ENCODE results near the gene ARHGEF38.
A peak's percentile ranks its signal among the peaks of the same experiment; 100 is the strongest.
"Not testable (repeated sequence)": the region's sequence is repeated elsewhere in the genome, so short reads cannot be mapped to it uniquely, and the experiment has no call there.

ARHGEF38 gene

DNA sequence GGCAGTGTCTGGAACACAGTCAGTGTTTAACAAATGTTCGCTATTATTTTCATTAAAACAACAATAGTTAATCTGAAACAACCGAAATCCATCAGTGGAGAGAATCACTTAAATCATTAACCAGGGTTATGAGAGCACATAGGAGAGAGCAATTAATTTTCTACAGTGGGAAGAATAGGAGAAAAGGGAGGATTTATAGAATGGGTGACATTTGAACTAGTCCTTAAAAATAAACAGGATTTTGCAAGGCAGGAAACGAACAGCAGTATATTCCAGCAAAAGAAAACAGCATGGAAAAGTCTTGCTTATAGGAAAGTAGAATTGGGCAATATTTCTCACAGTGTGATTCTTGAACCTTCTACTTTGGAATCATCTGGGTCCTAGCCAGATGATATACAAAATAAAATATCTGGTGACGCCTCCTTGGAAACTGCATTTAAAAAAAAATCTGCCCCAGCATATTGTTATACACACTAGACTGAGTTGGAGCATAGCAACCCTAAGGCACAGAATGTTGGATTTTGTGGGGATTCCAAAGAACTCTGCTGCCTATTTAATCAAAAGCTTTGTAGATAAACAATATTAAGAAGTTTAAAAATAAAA, 100.0 kb downstream of the ARHGEF38 start:
- no peak for DNase-seq (ENCODE audit: low read depth in 2 of 2)

DNA sequence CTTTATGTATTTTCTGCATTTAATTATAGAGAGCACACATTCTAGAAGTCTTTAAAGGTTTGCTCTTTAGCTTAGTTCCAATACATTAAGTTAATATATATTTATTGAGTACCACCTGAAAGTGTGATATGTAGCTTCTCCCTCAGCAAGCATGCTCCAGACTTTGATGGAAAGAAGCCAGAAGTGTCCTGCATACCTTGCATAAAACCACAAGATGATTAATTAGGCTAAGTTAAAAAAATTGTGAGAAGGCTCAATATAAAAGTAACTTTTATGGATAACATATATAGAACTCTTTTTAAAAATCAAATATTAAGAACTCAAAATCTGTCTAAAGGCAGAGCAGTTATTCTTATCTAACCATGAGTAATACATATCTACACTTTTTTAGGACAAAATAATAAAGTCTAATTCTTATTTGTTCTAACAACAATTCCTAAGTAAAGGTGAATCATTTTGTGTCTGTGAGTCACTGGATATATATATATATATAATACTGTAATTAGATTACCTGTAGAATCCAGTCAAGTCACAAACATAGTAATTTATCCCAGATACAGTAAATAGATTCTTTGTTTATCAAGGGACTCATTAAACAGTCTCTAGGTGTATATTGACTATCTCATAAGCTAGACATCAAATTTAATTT, 104.8 kb downstream of the ARHGEF38 start:
- no peak for DNase-seq (ENCODE audit: low read depth in 2 of 2)

DNA sequence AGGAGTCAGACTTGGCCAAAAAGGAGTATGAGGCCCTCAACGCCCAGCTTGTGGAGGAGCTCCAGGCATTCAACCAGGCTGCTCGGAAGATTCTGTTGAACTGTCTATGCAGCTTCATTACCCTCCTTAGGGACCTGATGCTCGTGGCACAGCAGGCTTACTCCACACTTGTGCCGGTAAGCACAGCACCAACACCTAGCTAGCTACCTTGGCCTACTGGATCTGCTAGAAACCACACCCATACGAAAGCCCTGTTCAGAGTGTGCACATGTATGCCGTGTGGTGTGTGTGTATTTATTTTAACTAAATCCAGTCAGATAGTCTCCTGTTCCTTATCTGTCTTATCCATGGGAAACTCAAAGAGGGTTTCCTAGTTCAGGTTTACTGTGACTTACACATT, 106.8 kb downstream of the ARHGEF38 start:
- DNase-seq (ENCODE audit: low read depth in 2 of 2): no peak

DNA sequence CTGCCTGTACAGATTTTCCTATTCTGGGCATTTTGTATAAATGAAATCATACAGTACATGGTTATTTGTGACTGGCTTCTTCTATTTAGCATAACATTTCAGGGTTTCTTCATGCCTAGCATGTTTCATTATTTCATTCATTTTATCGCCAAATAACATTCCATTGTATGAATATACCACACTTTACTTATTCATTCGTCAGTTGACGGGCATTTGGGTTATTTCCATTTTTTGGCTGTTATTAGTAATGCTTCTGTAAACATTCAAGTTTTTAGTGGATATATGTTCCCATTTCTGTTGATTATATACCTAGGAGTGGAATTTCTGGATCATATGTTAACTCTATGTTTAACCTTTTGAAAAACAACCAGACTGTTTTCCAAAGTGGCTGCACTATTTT, 108.6 kb downstream of the ARHGEF38 start:
- no peak for DNase-seq (ENCODE audit: low read depth in 2 of 2)

DNA sequence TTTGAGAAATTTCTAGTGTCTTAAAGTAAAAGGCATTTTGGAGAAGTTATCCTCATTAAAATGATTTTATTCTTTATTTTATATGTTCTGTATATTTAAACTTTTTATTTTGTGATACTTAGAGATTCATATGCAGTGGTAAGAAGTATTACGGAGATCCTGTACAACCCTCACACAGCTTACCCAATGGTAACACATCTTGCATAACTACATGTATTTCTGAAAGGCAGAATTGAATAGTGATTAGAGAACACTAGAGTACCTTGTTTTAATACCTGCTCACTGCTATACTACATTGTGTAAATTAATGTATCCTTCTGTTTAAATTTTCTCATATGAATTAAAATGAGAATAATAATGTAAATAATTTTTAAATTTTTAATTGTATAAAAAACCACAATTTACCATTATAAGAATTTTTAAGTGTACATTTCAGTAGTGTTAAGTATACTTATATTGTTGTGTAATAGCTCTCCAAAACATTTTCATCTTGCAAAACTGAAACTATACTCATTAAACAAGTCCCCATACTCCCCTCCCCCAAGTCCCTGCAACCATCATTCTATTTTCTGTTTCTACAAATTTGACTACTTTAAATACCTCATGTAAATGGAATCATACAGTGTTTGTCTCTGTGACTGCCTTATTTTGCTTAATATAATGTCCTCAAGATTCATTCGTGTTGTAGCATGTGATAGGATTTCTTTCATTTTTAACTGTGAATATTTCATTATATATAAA, 110.7 kb downstream of the ARHGEF38 start:
- DNase-seq (ENCODE audit: low read depth in 2 of 2): no peak

DNA sequence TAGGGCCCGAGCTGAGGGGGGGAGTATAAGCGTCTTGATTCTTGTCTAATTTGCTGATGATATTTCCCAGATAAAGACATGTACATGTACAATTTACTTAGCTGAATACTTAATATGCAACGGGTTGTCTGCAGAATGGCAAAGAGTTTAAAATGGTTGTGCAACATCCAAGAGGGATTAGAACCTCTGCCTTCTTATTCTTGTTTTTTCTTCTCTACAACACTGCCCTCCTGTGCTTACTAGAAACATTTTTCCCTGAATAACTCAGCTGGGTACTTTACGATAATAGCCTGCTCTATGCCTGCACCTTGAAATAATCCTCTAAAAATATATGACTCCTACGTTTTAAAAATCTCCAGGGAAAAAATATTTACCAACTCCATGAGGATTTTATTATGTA, 114.3 kb downstream of the ARHGEF38 start:
- no peak for DNase-seq (ENCODE audit: low read depth in 2 of 2)

DNA sequence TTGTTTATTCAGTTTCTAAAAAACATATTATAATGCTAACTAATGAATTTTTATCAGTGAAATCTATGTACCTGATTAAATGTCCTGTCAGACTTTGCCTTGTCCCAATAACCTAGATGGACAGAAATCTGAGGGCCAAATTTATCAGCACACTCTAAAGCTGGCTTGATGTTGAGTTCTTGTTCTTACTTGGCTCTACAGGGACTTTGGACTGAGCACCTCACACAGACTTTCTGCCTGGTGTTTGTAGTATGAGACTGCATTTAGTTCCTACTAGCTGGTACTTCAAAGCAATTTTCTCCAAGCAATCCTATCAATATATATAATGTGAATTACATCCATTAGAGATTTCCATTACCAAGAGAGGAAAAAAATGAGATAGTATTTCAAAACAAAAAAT, 118.3 kb downstream of the ARHGEF38 start:
- no peak for DNase-seq (ENCODE audit: low read depth in 2 of 2)

DNA sequence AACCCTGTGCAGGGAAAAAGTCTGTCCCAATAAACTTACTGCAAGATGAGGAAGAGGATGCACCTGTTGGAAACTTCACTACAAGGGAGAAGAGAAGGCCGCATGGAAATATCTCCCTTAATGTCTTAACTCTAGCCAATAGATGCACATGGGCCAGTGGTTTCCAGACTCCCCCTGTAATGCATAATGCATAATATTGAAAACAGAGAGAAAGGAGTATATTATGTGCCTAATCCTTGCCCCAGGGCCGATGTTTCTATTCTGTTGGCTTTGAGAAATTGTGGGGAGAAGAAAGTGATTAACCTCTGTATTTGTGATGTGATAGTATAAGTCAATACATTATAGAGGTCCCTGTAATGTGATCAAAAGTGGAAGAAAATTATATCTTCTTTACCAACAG, 118.9 kb downstream of the ARHGEF38 start:
- no peak for DNase-seq (ENCODE audit: low read depth in 2 of 2)

DNA sequence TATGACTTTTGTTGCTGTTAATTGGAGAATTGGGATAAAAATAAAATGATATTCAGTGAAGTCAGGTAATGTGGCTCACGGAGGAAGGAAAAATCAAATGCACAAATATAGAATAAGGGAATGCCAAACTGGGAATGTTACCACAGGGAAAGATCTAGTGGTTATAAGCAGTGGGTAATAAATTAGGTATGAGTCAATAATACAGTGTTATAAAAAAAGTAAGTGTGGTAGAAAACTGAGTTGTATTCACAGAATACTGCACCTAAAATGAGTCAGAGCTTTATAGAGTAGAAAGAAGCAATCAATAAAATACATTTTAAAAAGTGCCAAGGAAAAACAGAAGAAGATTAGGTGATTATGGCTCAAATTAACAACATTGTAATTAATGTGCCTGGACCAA, 121.6 kb downstream of the ARHGEF38 start:
- no peak for DNase-seq (ENCODE audit: low read depth in 2 of 2)

DNA sequence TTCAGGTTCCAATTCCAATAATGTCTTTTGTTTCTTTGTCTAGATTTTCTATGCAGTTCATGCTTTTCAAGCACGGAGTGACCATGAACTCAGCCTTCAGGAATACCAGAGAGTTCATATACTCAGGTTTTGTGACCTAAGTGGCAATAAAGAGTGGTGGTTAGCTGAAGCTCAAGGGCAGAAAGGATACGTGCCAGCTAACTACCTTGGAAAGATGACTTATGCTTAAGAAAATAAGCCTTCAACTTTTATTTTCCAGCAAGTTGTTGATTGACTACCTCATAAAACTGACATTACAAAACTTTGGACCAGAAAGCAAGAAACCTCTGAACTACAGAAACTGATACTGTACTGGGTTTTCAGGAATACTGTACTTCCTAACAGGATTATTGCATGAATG, 125.3 kb downstream of the ARHGEF38 start:
- DNase-seq (ENCODE audit: low read depth in 2 of 2): no peak

DNA sequence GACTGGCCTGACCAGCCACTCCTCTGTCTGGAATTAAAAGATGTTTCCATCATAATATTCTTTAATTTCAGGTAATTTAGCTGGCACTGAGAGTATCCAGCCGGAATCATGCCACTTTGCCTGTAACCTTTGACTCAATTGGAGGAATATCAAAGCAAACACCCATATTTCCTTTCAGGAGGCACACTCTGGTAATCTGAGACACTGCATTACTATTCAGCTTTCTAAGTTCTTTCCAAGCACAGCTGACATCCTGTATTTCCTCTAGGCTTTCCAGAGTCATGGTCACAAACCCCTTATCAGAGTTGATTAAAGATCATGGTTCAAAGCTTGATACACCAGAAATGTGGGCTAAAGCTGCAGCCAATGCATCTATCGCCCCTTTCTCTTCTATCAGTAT, 126.8 kb downstream of the ARHGEF38 start:
- no peak for DNase-seq (ENCODE audit: low read depth in 2 of 2)

DNA sequence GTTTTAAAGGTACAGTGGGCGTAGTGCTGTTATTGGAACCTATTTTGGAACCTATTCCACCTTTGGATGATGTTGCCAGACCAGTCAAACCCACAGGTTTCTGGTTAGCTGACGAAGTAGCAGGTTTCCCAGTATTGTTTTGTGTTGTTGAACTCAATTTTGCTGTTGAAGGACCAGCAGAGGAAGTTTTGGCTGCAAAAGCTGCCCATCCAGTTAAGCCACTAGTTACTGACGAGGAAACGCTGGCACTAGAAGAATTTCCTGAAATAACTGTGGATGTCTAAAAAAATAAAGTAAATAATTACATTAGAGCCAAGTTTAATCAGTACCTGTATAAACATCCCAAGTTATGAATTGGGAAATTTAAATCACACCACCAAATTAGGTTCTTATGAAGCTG, 130.6 kb downstream of the ARHGEF38 start:
- DNase-seq (ENCODE audit: low read depth in 2 of 2): no peak

DNA sequence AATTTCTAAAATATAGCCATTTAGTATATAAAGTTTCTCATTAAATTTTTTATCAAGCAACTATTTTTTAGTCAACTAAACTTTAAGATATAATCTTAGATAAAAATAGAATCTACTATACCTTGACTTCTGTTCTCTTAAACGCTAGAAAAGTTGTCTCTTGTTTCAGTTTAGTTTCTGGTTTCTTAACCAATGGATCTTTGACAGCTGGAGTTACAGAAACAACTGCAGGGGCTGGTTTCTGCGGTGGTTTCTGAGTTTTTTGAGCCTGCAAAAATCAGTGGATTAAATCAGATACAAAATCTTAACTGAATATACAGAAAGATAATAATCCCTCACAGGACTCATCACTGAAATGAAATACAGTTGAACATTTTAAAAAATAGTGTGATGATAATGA, 134.2 kb downstream of the ARHGEF38 start:
- no peak for DNase-seq (ENCODE audit: low read depth in 2 of 2)

DNA sequence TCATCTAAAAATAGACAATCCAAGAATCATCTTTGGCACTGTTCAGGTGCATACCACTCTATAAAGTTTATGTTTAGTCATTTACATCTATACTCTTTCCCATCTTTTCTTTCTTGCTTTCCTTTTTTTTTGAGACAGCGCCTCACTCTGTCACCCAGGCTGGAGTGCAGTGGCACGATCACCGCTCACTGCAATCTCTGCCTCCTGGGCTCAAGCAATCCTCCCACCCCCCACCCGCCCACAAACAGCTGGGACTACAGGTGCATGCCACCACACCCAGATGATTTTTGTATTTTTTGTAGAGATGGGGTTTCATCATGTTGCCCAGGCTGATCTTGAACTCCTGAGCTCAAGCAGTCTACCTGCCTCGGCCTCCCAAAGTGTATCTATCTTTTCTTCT, 142.4 kb downstream of the ARHGEF38 start:
- not testable (repeated sequence) for DNase-seq (ENCODE audit: low read depth in 2 of 2)

DNA sequence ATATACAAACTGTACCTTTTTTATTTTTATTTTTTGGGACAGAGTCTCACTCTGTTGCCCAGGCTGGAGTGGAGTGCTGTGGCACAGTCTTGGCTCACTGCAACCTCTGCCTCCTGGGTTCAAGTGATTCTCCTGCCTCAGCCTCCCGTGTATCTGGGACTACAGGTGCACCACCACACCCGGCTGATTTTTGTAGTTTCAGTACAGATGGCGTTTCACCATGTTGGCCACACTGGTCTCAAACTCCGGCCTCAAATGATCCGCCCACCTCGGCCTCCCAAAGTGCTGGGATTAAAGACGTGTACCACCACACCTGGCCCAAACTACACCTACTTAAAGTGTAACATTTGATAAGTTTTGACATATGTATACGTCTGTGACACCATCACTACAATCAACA, 143.4 kb downstream of the ARHGEF38 start:
- DNase-seq (ENCODE audit: low read depth in 2 of 2): not testable (repeated sequence)

DNA sequence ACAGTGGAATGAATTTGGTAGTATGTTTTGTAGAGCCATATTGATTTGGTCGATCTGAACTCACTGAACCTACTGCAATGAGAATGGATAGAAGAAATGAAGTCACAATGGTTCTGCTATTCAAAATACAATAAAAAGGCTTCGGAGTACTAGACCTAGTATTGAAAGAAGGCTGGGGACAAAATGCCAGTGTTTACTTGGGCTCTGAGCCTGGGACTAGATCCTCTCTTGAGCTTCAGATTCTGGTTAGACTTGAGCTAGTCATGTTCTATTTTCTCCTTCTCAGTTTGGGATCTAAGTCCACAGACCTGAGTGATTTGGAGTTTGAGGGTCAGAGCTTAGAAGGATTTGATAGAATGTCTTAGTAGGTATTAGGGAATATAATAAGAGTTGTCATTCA, 146.2 kb downstream of the ARHGEF38 start:
- no peak for DNase-seq (ENCODE audit: low read depth in 2 of 2)

DNA sequence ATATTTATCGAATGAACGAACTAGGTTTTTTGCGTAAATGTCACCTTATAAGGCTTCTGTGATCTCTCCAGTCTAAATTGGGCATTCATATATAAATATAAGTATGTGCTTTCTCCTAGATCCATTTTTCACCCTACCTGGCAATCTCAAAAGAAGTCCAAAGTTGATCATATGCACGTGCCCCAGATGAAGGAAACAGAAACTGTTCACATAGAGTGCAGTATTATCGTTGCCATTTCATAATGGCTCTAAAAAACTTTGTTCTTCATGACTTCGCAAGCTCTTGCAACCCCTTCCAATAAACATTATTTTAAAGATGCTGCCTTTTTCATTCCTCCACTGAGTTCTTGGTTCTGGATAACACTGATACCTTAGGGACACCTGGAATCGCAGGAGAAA, 155.4 kb downstream of the ARHGEF38 start:
- DNase-seq (ENCODE audit: low read depth in 2 of 2): no peak

DNA sequence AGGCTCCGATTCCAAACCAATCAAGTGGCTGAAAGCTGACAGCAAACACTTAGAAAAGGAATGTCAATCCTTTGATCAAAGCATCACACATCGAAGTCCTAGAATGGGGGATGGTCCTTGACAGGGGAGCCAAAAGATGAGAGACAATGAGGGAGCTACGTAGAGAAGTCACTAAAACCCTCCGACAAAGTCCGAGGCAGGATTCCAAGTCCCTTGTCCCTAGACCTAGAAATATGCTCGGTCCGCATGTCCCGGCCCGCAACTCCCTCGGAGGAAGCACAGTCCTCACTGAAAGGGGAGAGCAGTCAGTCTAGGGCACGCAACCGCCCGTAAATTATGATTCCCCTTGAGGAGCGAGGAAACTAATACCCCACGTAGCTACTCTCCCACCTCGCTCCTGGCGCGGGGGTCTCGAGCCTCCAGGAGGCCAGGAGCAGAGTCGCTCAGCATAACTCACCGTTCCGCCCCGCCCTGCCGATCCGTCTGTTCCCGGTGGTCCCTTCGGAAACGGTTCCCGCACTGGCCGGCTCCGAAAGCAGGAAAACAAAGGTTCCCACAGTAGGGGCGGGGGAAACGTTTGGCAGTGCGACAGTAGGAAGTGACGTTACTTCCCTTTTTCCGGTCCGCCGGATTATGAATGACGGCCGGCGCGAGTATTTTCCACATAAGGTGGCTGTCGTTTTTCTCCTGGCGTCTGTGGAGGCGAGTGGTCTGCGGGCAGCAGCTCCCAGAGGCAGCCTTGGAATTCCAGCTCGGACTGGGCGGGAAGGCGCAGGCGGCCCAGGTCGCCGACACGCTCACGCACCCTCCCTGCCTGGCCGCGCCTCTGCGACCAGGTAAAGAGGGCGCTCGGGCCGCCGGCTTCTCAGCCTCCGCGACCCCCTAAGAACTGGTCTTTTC, 156.0 kb downstream of the ARHGEF38 start, which contains the start of the genes GSTCD and INTS12:
GSTCD (plus strand) TSS at position 604 of the 900 bp plus-strand sequence. CDS start 8,830 bp downstream, outside the sequence.
INTS12 (minus strand) TSS at position 509 of the 900 bp plus-strand sequence. CDS start 8,684 bp downstream, outside the sequence.
- peak; percentile 59 to 75 for DNase-seq (ENCODE audit: low read depth in 2 of 2)

DNA sequence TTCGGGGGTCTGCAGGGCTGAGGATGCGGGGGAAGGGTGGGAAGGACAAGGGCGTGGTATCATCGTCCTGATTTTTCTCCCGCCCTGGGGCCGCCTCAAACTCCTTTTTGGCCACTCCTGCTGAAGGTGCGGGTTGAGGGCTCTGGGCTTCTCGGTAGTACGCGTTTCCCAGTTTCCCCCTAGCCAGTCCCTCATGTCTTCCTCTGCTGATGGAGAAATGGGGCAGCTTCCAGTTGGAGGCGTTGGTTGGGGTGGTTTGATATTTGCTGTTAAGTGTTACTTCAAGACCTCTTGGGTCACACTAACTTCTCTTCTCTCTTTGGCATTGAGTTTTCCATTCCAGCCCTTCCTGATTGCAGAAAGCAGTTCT, 156.6 kb downstream of the ARHGEF38 start:
- DNase-seq (ENCODE audit: low read depth in 2 of 2): no peak

DNA sequence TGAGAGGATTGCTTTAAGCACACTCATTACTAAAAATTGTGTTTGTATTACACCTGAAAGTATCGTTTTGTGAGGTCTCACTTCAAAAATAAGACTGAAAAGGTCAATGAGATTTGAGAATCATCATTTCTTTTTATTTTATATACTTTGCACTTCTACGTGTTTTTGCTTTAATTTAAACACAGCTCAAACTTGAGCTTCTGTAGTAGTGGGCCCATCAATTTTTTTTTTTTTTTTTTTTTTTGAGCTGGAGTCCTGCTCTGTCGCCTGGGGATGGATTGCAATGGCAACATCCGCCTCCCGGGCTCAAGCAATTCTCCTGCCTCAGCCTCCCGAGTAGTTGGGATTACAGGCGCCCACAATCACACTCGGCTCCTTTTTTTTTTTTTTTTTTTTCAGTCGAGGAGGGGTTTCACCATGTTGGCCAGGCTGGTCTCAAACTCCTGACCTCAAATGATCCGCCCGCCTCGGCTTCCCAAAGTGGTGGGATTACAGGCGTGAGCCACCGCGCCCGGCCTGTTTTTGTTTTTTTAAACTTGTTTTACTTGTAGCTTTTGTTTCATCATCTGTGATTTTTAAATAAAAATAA, 157.7 kb downstream of the ARHGEF38 start:
- no peak for DNase-seq (ENCODE audit: low read depth in 2 of 2)

DNA sequence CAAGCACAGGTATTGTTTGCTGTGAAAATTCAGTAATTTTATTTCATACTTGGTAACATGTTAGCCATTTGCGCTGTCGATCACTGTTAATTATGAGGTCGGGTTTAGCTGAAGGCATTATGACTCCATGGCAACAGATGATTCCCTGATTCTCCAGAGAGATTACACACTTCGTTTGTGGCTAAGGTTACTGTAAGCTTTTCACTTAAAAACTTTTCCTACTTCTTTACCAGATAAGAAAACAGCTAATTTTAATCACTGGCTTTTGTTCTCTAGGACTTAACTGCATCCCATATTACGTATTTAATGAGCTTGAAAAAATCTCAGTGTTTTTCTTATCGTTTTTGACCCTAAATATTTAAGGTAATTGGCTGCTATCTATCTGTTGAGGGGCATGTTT, 158.3 kb downstream of the ARHGEF38 start:
- DNase-seq (ENCODE audit: low read depth in 2 of 2): no peak

DNA sequence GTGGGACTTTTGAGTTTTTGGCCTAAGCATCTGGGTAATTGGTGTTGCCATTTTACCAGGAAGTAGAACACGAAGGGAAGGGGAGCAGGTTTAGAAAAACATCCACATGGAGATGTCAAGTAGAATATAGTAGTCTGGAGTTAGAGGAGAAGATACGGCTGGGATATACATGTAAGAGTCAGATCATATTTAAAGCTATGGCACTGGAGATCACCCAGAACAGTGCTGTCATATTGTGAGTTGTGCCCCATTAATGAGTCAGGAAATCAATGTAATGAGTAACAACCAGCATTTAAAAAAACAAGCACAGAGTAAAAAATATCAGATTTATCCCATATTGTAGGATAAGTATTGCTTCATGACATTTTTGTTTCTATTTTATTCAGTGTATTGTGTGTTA, 160.3 kb downstream of the ARHGEF38 start:
- no peak for DNase-seq (ENCODE audit: low read depth in 2 of 2)
